Measurements from ENCODE around the gene ZP1. TPM values are rescaled to one million over a fixed set of nuclear protein-coding genes. Genes with fewer than 3 reads are reported as not detected.
A peak's percentile ranks its signal among the peaks of the same experiment; 100 is the strongest.

The ZP1 gene
- total RNA-seq, 1 experiment from 2014 or later, result not detected

GRCh38 chr11:60838132-60838531 lies 29.2 kb upstream of the ZP1 start:
- CTCF ChIA-PET, result interaction anchor here (0.5 kb wide), 1 partner anchor 63 kb away, joined by 3 read pairs; no protein-coding TSS in a partner anchor
- H3K36me3 ChIP-seq (ENCODE audit: insufficient read depth, low read length, poor library complexity, severe bottlenecking), result no peaks in the 10 kb centered on the region
- BruUV-seq (replicated peaks), result no TSS peak
- DNase-seq (ENCODE audit: low spot score), result no peak
- no peaks in the 10 kb centered on the region for H3K9me3 ChIP-seq (ENCODE audit: low read depth, low read length, poor library complexity, severe bottlenecking)
- POLR2A ChIA-PET (ENCODE audit: low non-redundant PET), result no interaction called here
- H3K27me3 ChIP-seq (replicated peaks; ENCODE audit: insufficient read depth, low read depth, low read length, poor library complexity), result no peaks in the 10 kb centered on the region
- no peak overlapping the region for H3K27ac ChIP-seq (ENCODE audit: low read depth, low read length, poor library complexity, severe bottlenecking)
- H3K4me1 ChIP-seq (ENCODE audit: insufficient read depth, low read length, poor library complexity, severe bottlenecking), result no peaks in the 10 kb centered on the region
- intact Hi-C loops (cut with micrococcal nuclease; ENCODE audit: unreplicated experiment), result no loop called here
- H3K4me3 ChIP-seq (ENCODE audit: low read depth, low read length, poor library complexity, severe bottlenecking), result no peak overlapping the region
- TF ChIP-seq CTCF (conservative IDR thresholded peaks at IDR 0.05; ENCODE audit: low read depth, low read length), result no peak

GRCh38 chr11:60840470-60841430 lies 26.6 kb upstream of the ZP1 start:
- no peak for DNase-seq (ENCODE audit: low spot score)
- ChIA-PET POLR2A (ENCODE audit: low non-redundant PET) (no interaction called here), CTCF (interaction anchor here (0.6 kb wide), 1 partner anchor 273 kb away, joined by 3 read pairs; no protein-coding TSS in a partner anchor)
- H3K4me1 ChIP-seq (ENCODE audit: insufficient read depth, low read length, poor library complexity, severe bottlenecking), result no peaks in the 10 kb centered on the region
- intact Hi-C loops (cut with micrococcal nuclease; ENCODE audit: unreplicated experiment), result no loop called here
- no TSS peak for BruUV-seq (replicated peaks)
- no peaks in the 10 kb centered on the region for H3K9me3 ChIP-seq (ENCODE audit: low read depth, low read length, poor library complexity, severe bottlenecking)
- H3K27me3 ChIP-seq (replicated peaks; ENCODE audit: insufficient read depth, low read depth, low read length, poor library complexity), result no peaks in the 10 kb centered on the region
- H3K27ac ChIP-seq (ENCODE audit: low read depth, low read length, poor library complexity, severe bottlenecking), result no peak overlapping the region
- no peaks in the 10 kb centered on the region for H3K36me3 ChIP-seq (ENCODE audit: insufficient read depth, low read length, poor library complexity, severe bottlenecking)
- TF ChIP-seq EZH2 (IDR thresholded peaks at IDR 0.05; ENCODE audit: borderline replicate concordance, low read depth, low read length, poor library complexity, severe bottlenecking) (no peak), CTCF (conservative IDR thresholded peaks at IDR 0.05; ENCODE audit: low read depth, low read length) (no peak)
- H3K4me3 ChIP-seq (ENCODE audit: low read depth, low read length, poor library complexity, severe bottlenecking), result no peak overlapping the region

GRCh38 chr11:60841797-60842667 lies 25.3 kb upstream of the ZP1 start, which contains the start of gene CCDC86:
TSS of gene CCDC86 (plus strand) at chr11:60842113. CDS start at chr11:60842125, 12 bp downstream.
- Histone ChIP-seq H3K9me3 (ENCODE audit: low read depth, low read length, poor library complexity, severe bottlenecking) (no peaks in the 10 kb centered on the region), H3K4me1 (ENCODE audit: insufficient read depth, low read length, poor library complexity, severe bottlenecking) (no peaks in the 10 kb centered on the region), H3K36me3 (ENCODE audit: insufficient read depth, low read length, poor library complexity, severe bottlenecking) (no peaks in the 10 kb centered on the region), H3K4me3 (ENCODE audit: low read depth, low read length, poor library complexity, severe bottlenecking) (peak within 1 kb of the TSS; percentile 91), H3K27me3 (replicated peaks; ENCODE audit: insufficient read depth, low read depth, low read length, poor library complexity) (no peaks in the 10 kb centered on the region), H3K27ac (ENCODE audit: low read depth, low read length, poor library complexity, severe bottlenecking) (peak within 1 kb of the TSS; percentile 85)
- peak; percentile 98 for DNase-seq (ENCODE audit: low spot score)
- no peak for TF ChIP-seq CTCF (conservative IDR thresholded peaks at IDR 0.05; ENCODE audit: low read depth, low read length)
- TF ChIP-seq EZH2 (IDR thresholded peaks at IDR 0.05; ENCODE audit: borderline replicate concordance, low read depth, low read length, poor library complexity, severe bottlenecking), result no peak
- CTCF ChIA-PET, result no interaction called here
- intact Hi-C loops (cut with micrococcal nuclease; ENCODE audit: unreplicated experiment), result no loop called here
- POLR2A ChIA-PET (ENCODE audit: low non-redundant PET), result no interaction called here
- BruUV-seq (replicated peaks), result TSS peak; percentile 76

All from A673 (cell line).